ENCODE data around the gene WIPI1.

WIPI1 gene

DNA sequence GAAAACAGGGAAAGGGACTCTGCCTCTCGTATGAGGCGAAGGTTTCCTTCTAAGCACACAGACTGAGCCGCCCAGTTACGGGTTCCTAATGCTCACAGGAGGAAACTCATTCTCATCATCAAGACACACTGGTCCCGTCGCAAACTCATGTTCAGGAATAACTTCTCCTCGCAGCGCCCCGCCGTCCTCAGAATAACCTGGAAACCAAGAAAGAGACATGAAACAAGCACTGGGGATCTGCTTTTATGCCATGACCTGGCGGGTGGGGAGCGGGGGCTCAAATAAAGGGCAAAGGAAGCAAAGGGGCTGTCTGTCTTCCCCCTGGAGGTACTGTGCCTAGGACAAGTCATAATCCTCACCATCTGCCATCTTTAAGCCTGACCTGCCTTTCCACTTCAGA, 31.3 kb downstream of the WIPI1 start:
- Histone ChIP-seq H3K27ac (no peak overlapping the region), H3K9me3 (no peaks in the 10 kb centered on the region), H3K4me3 (ENCODE audit: low read depth in 1 of 2, low read length in 1 of 2) (no peak overlapping the region), H3K36me3 (peaks cover 100% of the 10 kb centered on the region), H3K4me1 (ENCODE audit: control insufficient read depth in 1 of 2, insufficient read depth in 1 of 2, low read depth in 1 of 2, low read length in 1 of 2) (no peaks in the 10 kb centered on the region), H3K27me3 (no peaks in the 10 kb centered on the region)
- TF ChIP-seq, protein P1, sequence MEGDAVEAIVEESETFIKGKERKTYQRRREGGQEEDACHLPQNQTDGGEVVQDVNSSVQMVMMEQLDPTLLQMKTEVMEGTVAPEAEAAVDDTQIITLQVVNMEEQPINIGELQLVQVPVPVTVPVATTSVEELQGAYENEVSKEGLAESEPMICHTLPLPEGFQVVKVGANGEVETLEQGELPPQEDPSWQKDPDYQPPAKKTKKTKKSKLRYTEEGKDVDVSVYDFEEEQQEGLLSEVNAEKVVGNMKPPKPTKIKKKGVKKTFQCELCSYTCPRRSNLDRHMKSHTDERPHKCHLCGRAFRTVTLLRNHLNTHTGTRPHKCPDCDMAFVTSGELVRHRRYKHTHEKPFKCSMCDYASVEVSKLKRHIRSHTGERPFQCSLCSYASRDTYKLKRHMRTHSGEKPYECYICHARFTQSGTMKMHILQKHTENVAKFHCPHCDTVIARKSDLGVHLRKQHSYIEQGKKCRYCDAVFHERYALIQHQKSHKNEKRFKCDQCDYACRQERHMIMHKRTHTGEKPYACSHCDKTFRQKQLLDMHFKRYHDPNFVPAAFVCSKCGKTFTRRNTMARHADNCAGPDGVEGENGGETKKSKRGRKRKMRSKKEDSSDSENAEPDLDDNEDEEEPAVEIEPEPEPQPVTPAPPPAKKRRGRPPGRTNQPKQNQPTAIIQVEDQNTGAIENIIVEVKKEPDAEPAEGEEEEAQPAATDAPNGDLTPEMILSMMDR (IDR thresholded peaks at IDR 0.05): no peak

GRCh38 chr17:68424861-68425260, 32.4 kb downstream of the WIPI1 start:
- Histone ChIP-seq H3K4me1 (ENCODE audit: control insufficient read depth in 1 of 2, insufficient read depth in 1 of 2, low read depth in 1 of 2, low read length in 1 of 2) (no peaks in the 10 kb centered on the region), H3K36me3 (peaks cover 100% of the 10 kb centered on the region), H3K27me3 (no peaks in the 10 kb centered on the region), H3K4me3 (ENCODE audit: low read depth in 1 of 2, low read length in 1 of 2) (no peak overlapping the region), H3K9me3 (no peaks in the 10 kb centered on the region), H3K27ac (no peak overlapping the region)
- TF ChIP-seq, protein P1 (IDR thresholded peaks at IDR 0.05): no peak

DNA sequence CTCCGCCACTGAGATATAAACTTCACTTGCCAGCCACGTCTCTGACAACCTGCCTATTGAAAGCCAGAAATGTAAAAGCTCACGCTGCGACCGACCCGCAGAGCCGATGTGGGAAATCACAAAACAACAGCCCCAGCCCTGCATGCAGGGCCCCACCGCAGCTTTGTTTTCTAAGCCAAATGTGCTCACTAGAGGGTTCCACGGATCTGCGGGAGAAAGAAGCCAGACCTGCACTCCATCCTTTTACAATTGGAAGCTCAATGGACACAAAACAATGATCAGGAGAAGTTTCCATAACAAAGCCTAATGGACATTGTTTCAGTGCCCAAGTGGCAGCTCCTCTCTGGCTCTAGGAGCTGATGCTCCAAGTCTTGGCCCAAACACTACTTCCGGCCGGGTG, 33.1 kb downstream of the WIPI1 start:
- no peak overlapping the region for H3K4me3 ChIP-seq (ENCODE audit: low read depth in 1 of 2, low read length in 1 of 2)
- no peaks in the 10 kb centered on the region for H3K9me3 ChIP-seq
- H3K27ac ChIP-seq: no peak overlapping the region
- H3K27me3 ChIP-seq: no peaks in the 10 kb centered on the region
- no peaks in the 10 kb centered on the region for H3K4me1 ChIP-seq (ENCODE audit: control insufficient read depth in 1 of 2, insufficient read depth in 1 of 2, low read depth in 1 of 2, low read length in 1 of 2)
- TF ChIP-seq, protein P1 (IDR thresholded peaks at IDR 0.05): no peak
- H3K36me3 ChIP-seq: peaks cover 100% of the 10 kb centered on the region

DNA sequence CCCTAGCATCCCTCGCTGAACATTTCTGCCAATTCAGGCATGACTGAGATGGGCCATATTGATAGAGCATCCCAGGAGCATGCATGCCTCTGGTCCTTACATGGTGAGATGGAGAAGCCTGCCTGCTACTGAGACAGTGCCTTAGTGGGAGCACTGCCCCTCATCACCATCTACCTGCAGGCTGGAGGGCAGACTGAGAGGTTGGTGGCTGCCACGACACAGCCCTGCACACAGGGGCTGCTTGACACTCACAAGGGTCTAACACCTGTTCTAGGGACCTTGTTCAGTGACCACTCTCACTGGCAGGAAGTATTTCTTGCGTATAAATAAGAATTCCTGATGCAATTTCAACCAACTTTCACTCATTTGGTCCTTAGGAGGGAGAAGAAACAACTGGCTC, 34.0 kb downstream of the WIPI1 start:
- Histone ChIP-seq H3K9me3 (no peaks in the 10 kb centered on the region), H3K27me3 (no peaks in the 10 kb centered on the region), H3K4me1 (ENCODE audit: control insufficient read depth in 1 of 2, insufficient read depth in 1 of 2, low read depth in 1 of 2, low read length in 1 of 2) (no peaks in the 10 kb centered on the region), H3K27ac (no peak overlapping the region), H3K4me3 (ENCODE audit: low read depth in 1 of 2, low read length in 1 of 2) (no peak overlapping the region), H3K36me3 (peaks cover 100% of the 10 kb centered on the region)
- TF ChIP-seq, protein P1 (IDR thresholded peaks at IDR 0.05): no peak

DNA sequence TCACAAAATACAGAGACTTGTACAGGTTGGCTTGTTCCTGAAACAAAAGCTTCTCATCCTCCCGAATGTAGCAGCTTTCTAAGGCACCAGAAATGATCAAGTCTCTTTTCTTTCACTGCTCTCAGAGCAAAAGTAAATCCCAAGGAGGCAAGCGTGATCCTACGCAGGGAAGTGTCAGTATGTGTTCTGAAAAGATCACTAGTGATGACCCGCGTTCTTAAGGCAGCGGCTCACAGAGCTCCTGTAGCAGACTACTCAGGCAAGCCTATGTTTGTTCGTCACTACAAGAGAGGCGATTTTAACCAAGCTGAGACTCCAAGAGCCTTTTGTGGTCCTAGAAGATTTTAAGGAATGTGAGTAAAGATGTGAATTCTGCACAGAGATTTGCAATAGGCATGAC, 34.5 kb downstream of the WIPI1 start:
- Histone ChIP-seq H3K4me3 (ENCODE audit: low read depth in 1 of 2, low read length in 1 of 2) (no peak overlapping the region), H3K36me3 (peaks cover 97% of the 10 kb centered on the region), H3K9me3 (no peaks in the 10 kb centered on the region), H3K27ac (no peak overlapping the region), H3K4me1 (ENCODE audit: control insufficient read depth in 1 of 2, insufficient read depth in 1 of 2, low read depth in 1 of 2, low read length in 1 of 2) (no peaks in the 10 kb centered on the region), H3K27me3 (no peaks in the 10 kb centered on the region)
- TF ChIP-seq, protein P1 (IDR thresholded peaks at IDR 0.05): no peak

DNA sequence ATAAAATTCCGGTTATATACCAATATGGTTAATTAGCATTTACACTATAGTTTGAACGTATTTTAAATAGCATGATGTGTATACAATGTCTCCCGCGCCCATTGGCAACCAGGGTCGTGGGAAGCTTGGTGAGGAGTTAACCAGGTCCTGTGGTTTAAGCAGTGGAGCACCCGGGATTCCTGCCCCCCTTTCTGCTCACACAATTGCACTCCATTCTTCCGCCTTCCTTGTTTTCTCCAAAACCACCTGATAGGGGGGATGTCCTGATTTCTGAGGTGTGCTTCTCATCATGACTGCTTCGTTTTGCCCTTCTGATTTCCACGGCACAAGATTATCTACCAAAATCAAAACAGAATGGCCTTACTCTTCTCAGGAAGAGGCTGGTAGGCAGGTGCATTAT, 35.8 kb downstream of the WIPI1 start:
- Histone ChIP-seq H3K4me3 (ENCODE audit: low read depth in 1 of 2, low read length in 1 of 2) (no peak overlapping the region), H3K36me3 (peaks cover 84% of the 10 kb centered on the region), H3K9me3 (no peaks in the 10 kb centered on the region), H3K27ac (no peak overlapping the region), H3K27me3 (no peaks in the 10 kb centered on the region), H3K4me1 (ENCODE audit: control insufficient read depth in 1 of 2, insufficient read depth in 1 of 2, low read depth in 1 of 2, low read length in 1 of 2) (no peaks in the 10 kb centered on the region)
- TF ChIP-seq, protein P1 (IDR thresholded peaks at IDR 0.05): no peak
